HCT116 (cell line): ENCODE results near the gene LONRF3. TPM values are rescaled to one million over a fixed set of nuclear protein-coding genes. Genes with fewer than 3 reads are reported as not detected.

Source experiments
- ATAC-seq: fragments of 200-7000 bp; cut with Tn5 transposase; 2 replicates; pipeline ENCODE4 v1.9.1; 2020; ENCODE audit warnings: mild to moderate bottlenecking, moderate library complexity
- BruUV-seq: library from RNA; stranded (reverse); fragments of 400-500 nt; replicated peaks from 2 replicates; lab custom pipeline; 2021; lab: Mats Ljungman, UMichigan
- CTCF ChIA-PET: fragments of 300-600 bp; sonication (Branson Sonifier 250); formaldehyde crosslinking; loops from one replicate; lab custom pipeline; 2021; ENCODE audit warnings: antibody characterized with exemption; lab: Charles Lee
- POLR2A ChIA-PET: fragments of 300-600, 350-600 bp; sonication (Branson Sonifier 250); formaldehyde crosslinking; loops from one replicate; lab custom pipeline; 2021; ENCODE audit warnings: antibody characterized with exemption; lab: Charles Lee
- RAD21 ChIA-PET, 2 experiments: fragments of 300-600 bp; sonication (Branson Sonifier 250); formaldehyde crosslinking; loops; one replicate each; lab custom pipeline; 2023; ENCODE audit warnings: low total read pairs in 2 of 2; ENCODE audit not compliant: uncharacterized antibody in 2 of 2, unreplicated experiment in 2 of 2, low non-redundant PET in 1 of 2; lab: Charles Lee
- DNase-seq: peaks from one replicate; pipeline ENCODE4 v3.0.0-alpha.2; 2010; ENCODE audit warnings: low read depth, low spot score
- H2AFZ ChIP-seq: fragments of 200-600 bp; shearing (Covaris generic), sonication (generic); 2 replicates; pipeline ENCODE4 v1.6.1; 2017; ENCODE audit warnings: low read depth, mixed run types, mixed read lengths, antibody characterized with exemption, low read length; ENCODE audit not compliant: poor library complexity, severe bottlenecking
- H3K27ac ChIP-seq: 2 replicates; pipeline ENCODE4 v1.5.1; 2012; ENCODE audit warnings: low read depth, low read length
- H3K27me3 ChIP-seq: fragments of 200-600 bp; sonication (generic); 2 replicates; pipeline ENCODE4 v1.6.1; 2016; ENCODE audit warnings: mixed run types, low read length, mixed read lengths; ENCODE audit not compliant: insufficient read depth
- H3K36me3 ChIP-seq, 2 experiments: fragments of 200-500 bp in 1 of 2; fragments of 200-600 bp in 1 of 2; sonication (Bioruptor generic) in 1 of 2; sonication (generic) in 1 of 2; 2 replicates each; pipeline versions ENCODE4 v1.5.1 to v1.6.1; 2014 to 2016; ENCODE audit warnings: low read length in 2 of 2, inconsistent platforms in 1 of 2, mixed read lengths in 1 of 2, mixed run types in 1 of 2; ENCODE audit not compliant: insufficient read depth in 2 of 2, control insufficient read depth in 1 of 2
- H3K4me1 ChIP-seq, 2 experiments: fragments of 200-600 bp in 1 of 2; sonication (generic) in 1 of 2; 2 replicates each; pipeline versions ENCODE4 v1.5.1 to v1.6.1; 2012 to 2017; ENCODE audit warnings: low read length in 2 of 2, inconsistent platforms in 1 of 2, mild to moderate bottlenecking in 1 of 2, mixed read lengths in 1 of 2, mixed run types in 1 of 2, moderate library complexity in 1 of 2; ENCODE audit not compliant: insufficient read depth in 2 of 2, control insufficient read depth in 1 of 2
- H3K4me2 ChIP-seq: fragments of 200-600 bp; sonication (generic); 2 replicates; pipeline ENCODE4 v1.6.1; 2017; ENCODE audit warnings: mixed run types, low read length, mixed read lengths
- H3K4me3 ChIP-seq, 2 experiments: fragments of 200-600 bp in 1 of 2; sonication (generic) in 1 of 2; replicated peaks in 1 of 2; 2 replicates each; pipeline ENCODE4 v1.5.1; 2011 to 2016; ENCODE audit warnings: low read length in 2 of 2, control low read depth in 1 of 2, low read depth in 1 of 2, mild to moderate bottlenecking in 1 of 2, mixed read lengths in 1 of 2, mixed run types in 1 of 2
- H3K79me2 ChIP-seq: fragments of 200-600 bp; sonication (generic); 2 replicates; pipeline ENCODE4 v1.6.1; 2017; ENCODE audit warnings: mild to moderate bottlenecking, mixed run types, low read length, moderate library complexity, mixed read lengths; ENCODE audit not compliant: insufficient read depth
- H3K9ac ChIP-seq: fragments of 200-600 bp; sonication (generic); 2 replicates; pipeline ENCODE4 v1.6.1; 2016; ENCODE audit warnings: low read length, mixed read lengths
- H3K9me2 ChIP-seq: fragments of 200-600 bp; sonication (generic), shearing (Covaris generic); 2 replicates; pipeline ENCODE4 v1.6.1; 2017; ENCODE audit warnings: mixed run types, mild to moderate bottlenecking, moderate library complexity; ENCODE audit not compliant: insufficient read depth
- H3K9me3 ChIP-seq, 2 experiments: fragments of 200-500 bp in 1 of 2; fragments of 200-600 bp in 1 of 2; sonication (Bioruptor generic) in 1 of 2; sonication (generic) in 1 of 2; 2 replicates each; pipeline ENCODE4 v1.6.1; 2014 to 2017; ENCODE audit warnings: low read length in 2 of 2, mixed read lengths in 2 of 2, inconsistent platforms in 1 of 2, low read depth in 1 of 2, mild to moderate bottlenecking in 1 of 2, mixed run types in 1 of 2, moderate library complexity in 1 of 2; ENCODE audit not compliant: control insufficient read depth in 1 of 2, insufficient read depth in 1 of 2
- H4K20me1 ChIP-seq: fragments of 200-600 bp; sonication (generic), shearing (Covaris generic); 2 replicates; pipeline ENCODE4 v1.6.1; 2017; ENCODE audit warnings: mixed run types, mild to moderate bottlenecking, moderate library complexity; ENCODE audit not compliant: insufficient read depth
- CBX3 ChIP-seq: IDR thresholded peaks from 2 replicates; pipeline ENCODE4 v1.6.1; 2012; ENCODE audit warnings: low read depth
- CEBPB ChIP-seq: IDR thresholded peaks from 2 replicates; pipeline ENCODE4 v1.6.1; 2012; ENCODE audit warnings: low read depth
- EGR1 ChIP-seq: IDR thresholded peaks from 2 replicates; pipeline ENCODE4 v1.6.1; 2012; ENCODE audit warnings: low read depth
- ELF1 ChIP-seq: IDR thresholded peaks from 2 replicates; pipeline ENCODE4 v1.6.1; 2012; ENCODE audit warnings: low read depth, borderline replicate concordance
- EZH2 ChIP-seq: fragments of 200-600 bp; sonication (generic); IDR thresholded peaks from 2 replicates; pipeline ENCODE4 v1.6.1; 2017; ENCODE audit warnings: antibody characterized with exemption, mixed run types
- EZH2phosphoT487 ChIP-seq: fragments of 200-600 bp; IDR thresholded peaks from 2 replicates; pipeline ENCODE4 v1.6.1; 2018; ENCODE audit warnings: antibody characterized with exemption, borderline replicate concordance
- FOSL1 ChIP-seq: IDR thresholded peaks from 2 replicates; pipeline ENCODE4 v1.6.1; 2012; ENCODE audit warnings: low read depth
- JUND ChIP-seq: IDR thresholded peaks from 2 replicates; pipeline ENCODE4 v1.6.1; 2012
- POLR2A ChIP-seq: IDR thresholded peaks from 2 replicates; pipeline ENCODE4 v1.7.0; 2011; ENCODE audit warnings: borderline replicate concordance; ENCODE audit not compliant: insufficient read depth, insufficient read length; ENCODE audit errors: extremely low read depth
- POLR2AphosphoS5 ChIP-seq: IDR thresholded peaks from 2 replicates; pipeline ENCODE4 v1.6.1; 2011; ENCODE audit warnings: mild to moderate bottlenecking, low read depth, low read length, moderate library complexity
- RAD21 ChIP-seq: IDR thresholded peaks from 2 replicates; pipeline ENCODE4 v1.6.1; 2012; ENCODE audit warnings: low read depth, mild to moderate bottlenecking
- REST ChIP-seq: IDR thresholded peaks from 2 replicates; pipeline ENCODE4 v1.6.1; 2012; ENCODE audit warnings: low read depth
- SP1 ChIP-seq: IDR thresholded peaks from 2 replicates; pipeline ENCODE4 v1.6.1; 2012; ENCODE audit warnings: low read depth
- SRF ChIP-seq: IDR thresholded peaks from 2 replicates; pipeline ENCODE4 v1.6.1; 2012; ENCODE audit warnings: low read depth
- TCF7L2 ChIP-seq: IDR thresholded peaks from 2 replicates; pipeline ENCODE4 v1.7.0; 2011; ENCODE audit warnings: borderline replicate concordance, inconsistent platforms; ENCODE audit not compliant: insufficient read depth, insufficient read length; ENCODE audit errors: extremely low read depth
- ZBTB33 ChIP-seq: IDR thresholded peaks from 2 replicates; pipeline ENCODE4 v1.6.1; 2011; ENCODE audit warnings: mild to moderate bottlenecking, low read length, moderate library complexity; ENCODE audit not compliant: insufficient replicate concordance; ENCODE audit errors: extremely low read depth
- ZFX ChIP-seq: fragments of 450-650 bp; IDR thresholded peaks from 2 replicates; pipeline ENCODE4 v1.6.1; 2017
- ZNF274 ChIP-seq: fragments of 200-500 bp; sonication (Bioruptor generic); IDR thresholded peaks from 2 replicates; pipeline ENCODE4 v1.6.1; 2014; ENCODE audit warnings: mild to moderate bottlenecking, low read depth, low read length, inconsistent platforms
- intact Hi-C: fragments of 100-400 bp; cut with micrococcal nuclease; formaldehyde crosslinking; loops from 2 replicates; pipeline ENCODE4 v1.10.0; 2022
- total RNA-seq: library from RNA; stranded (reverse); gene quantifications from one replicate; pipeline ENCODE4 v1.2.1, GENCODE V29; 2021; ENCODE audit not compliant: unreplicated experiment

The LONRF3 gene
- total RNA-seq, 1 experiment from 2014 or later = 3.1 TPM

GRCh38 chrX:119045884-119046283, 71.5 kb downstream of the LONRF3 start:
- no peak for TF ChIP-seq REST
- no peak for TF ChIP-seq TCF7L2
- TF ChIP-seq ZBTB33 = no peak
- TF ChIP-seq JUND = no peak
- TF ChIP-seq POLR2AphosphoS5 = no peak
- no peak for TF ChIP-seq EZH2
- TF ChIP-seq EGR1 = no peak
- no peak for TF ChIP-seq CBX3
- TF ChIP-seq CEBPB = no peak
- no peak for TF ChIP-seq SRF
- no peak for TF ChIP-seq ZFX
- no peak for TF ChIP-seq FOSL1
- TF ChIP-seq ELF1 = no peak
- TF ChIP-seq EZH2phosphoT487 = no peak
- no peak for TF ChIP-seq RAD21
- no peak for TF ChIP-seq ZNF274
- no peak for TF ChIP-seq POLR2A
- TF ChIP-seq SP1 = no peak
- Histone ChIP-seq H3K9me3 (no peaks in the 10 kb centered on the region), H3K36me3 (no peaks in the 10 kb centered on the region), H3K79me2 (no peaks in the 10 kb centered on the region), H3K4me1 (peaks cover 7 to 13% of the 10 kb centered on the region in 2 experiments; a peak in 3 of 4 replicates), H3K4me2 (no peak overlapping the region), H4K20me1 (no peaks in the 10 kb centered on the region), H3K9me2 (no peaks in the 10 kb centered on the region), H3K9ac (no peak overlapping the region), H2AFZ (no peak overlapping the region), H3K4me3 (no peak overlapping the region), H3K27ac (no peak overlapping the region), H3K27me3 (no peaks in the 10 kb centered on the region)
- intact Hi-C loops = no loop called here
- CTCF ChIA-PET = no interaction called here
- BruUV-seq = no TSS peak
- POLR2A ChIA-PET = no interaction called here
- DNase-seq (no peak), ATAC-seq (no peak)
- RAD21 ChIA-PET = no interaction called here
